Liver (tissue), 9 donors: Measurements from ENCODE around the gene OSER1. TPM values are rescaled to one million over a fixed set of nuclear protein-coding genes. Genes with fewer than 3 reads are reported as not detected.

Experiments used
- DNase-seq: peaks from one replicate; pipeline ENCODE4 v3.0.0-alpha.2; 2017; ENCODE audit warnings: low spot score
- H3K27ac ChIP-seq, 2 donors: one replicate each; pipeline ENCODE4 v1.7.0; 2013; ENCODE audit warnings: inconsistent platforms in 2 of 2, low read length in 2 of 2, control low read depth in 1 of 2, low read depth in 1 of 2, mild to moderate bottlenecking in 1 of 2
- H3K27me3 ChIP-seq, 4 donors: one replicate each; pipeline versions ENCODE4 v1.6.1 to v1.7.0; 2013; ENCODE audit warnings: low read length in 3 of 4, inconsistent platforms in 1 of 4, mild to moderate bottlenecking in 1 of 4, moderate library complexity in 1 of 4; ENCODE audit not compliant: control insufficient read depth in 4 of 4, insufficient read depth in 4 of 4
- H3K36me3 ChIP-seq, 4 donors: one replicate each; pipeline versions ENCODE4 v1.6.1 to v1.7.0; 2013; ENCODE audit warnings: low read length in 3 of 4, mild to moderate bottlenecking in 3 of 4, low read depth in 1 of 4, moderate library complexity in 1 of 4; ENCODE audit not compliant: control insufficient read depth in 4 of 4, insufficient read depth in 3 of 4
- H3K4me1 ChIP-seq, 4 donors: one replicate each; pipeline versions ENCODE4 v1.6.1 to v1.7.0; 2013; ENCODE audit warnings: low read length in 3 of 4, mild to moderate bottlenecking in 3 of 4, moderate library complexity in 1 of 4; ENCODE audit not compliant: control insufficient read depth in 4 of 4, insufficient read depth in 4 of 4
- H3K4me3 ChIP-seq, 3 donors: one replicate each; pipeline versions ENCODE4 v1.6.1 to v1.7.0; 2013; ENCODE audit warnings: low read length in 3 of 3, control low read depth in 1 of 3, low read depth in 1 of 3, mild to moderate bottlenecking in 1 of 3
- H3K9ac ChIP-seq, 2 donors: one replicate each; pipeline ENCODE4 v1.7.0; 2013; ENCODE audit warnings: low read length in 2 of 2, mild to moderate bottlenecking in 2 of 2, moderate library complexity in 2 of 2, control low read depth in 1 of 2, low read depth in 1 of 2
- H3K9me3 ChIP-seq, 4 donors: one replicate each; pipeline versions ENCODE4 v1.6.1 to v1.7.0; 2013; ENCODE audit warnings: low read length in 3 of 4; ENCODE audit not compliant: control insufficient read depth in 4 of 4
- ATF3 ChIP-seq: IDR thresholded peaks from 2 replicates; pipeline ENCODE4 v1.6.1; 2016; ENCODE audit warnings: antibody characterized with exemption
- CTCF ChIP-seq: fragments of 150-350 bp; IDR thresholded peaks from 2 replicates; pipeline ENCODE4 v1.5.1; 2017; ENCODE audit warnings: improper control_type of control experiment, low read depth, low read length; ENCODE audit not compliant: missing input control
- EGR1 ChIP-seq, 2 donors: IDR thresholded peaks; 2 replicates each; pipeline ENCODE4 v1.6.1; 2016 to 2018; ENCODE audit warnings: antibody characterized with exemption in 2 of 2, low read depth in 2 of 2
- FOXA1 ChIP-seq: IDR thresholded peaks from 2 replicates; pipeline ENCODE4 v1.6.1; 2016; ENCODE audit warnings: antibody characterized with exemption
- FOXA2 ChIP-seq: IDR thresholded peaks from 2 replicates; pipeline ENCODE4 v1.6.1; 2016; ENCODE audit warnings: antibody characterized with exemption
- GABPA ChIP-seq, 2 donors: IDR thresholded peaks in 1 of 2; conservative IDR thresholded peaks in 1 of 2; 2 replicates each; pipeline ENCODE4 v1.6.1; 2016; ENCODE audit warnings: antibody characterized with exemption in 2 of 2, mild to moderate bottlenecking in 1 of 2, moderate library complexity in 1 of 2
- HNF4A ChIP-seq, 2 donors: conservative IDR thresholded peaks; 2 replicates each; pipeline ENCODE4 v1.6.1; 2016; ENCODE audit warnings: antibody characterized with exemption in 2 of 2, mild to moderate bottlenecking in 2 of 2
- HNF4G ChIP-seq: IDR thresholded peaks from 2 replicates; pipeline ENCODE4 v1.6.1; 2016; ENCODE audit warnings: antibody characterized with exemption
- JUND ChIP-seq, 2 donors: IDR thresholded peaks; 2 replicates each; pipeline ENCODE4 v1.6.1; 2016; ENCODE audit warnings: antibody characterized with exemption in 2 of 2
- NR2F2 ChIP-seq: IDR thresholded peaks from 2 replicates; pipeline ENCODE4 v1.6.1; 2016; ENCODE audit warnings: antibody characterized with exemption
- REST ChIP-seq: IDR thresholded peaks from 2 replicates; pipeline ENCODE4 v1.6.1; 2016; ENCODE audit warnings: antibody characterized with exemption, mild to moderate bottlenecking
- RXRA ChIP-seq, 2 donors: IDR thresholded peaks; 2 replicates each; pipeline ENCODE4 v1.6.1; 2017 to 2018; ENCODE audit warnings: antibody characterized with exemption in 2 of 2, mild to moderate bottlenecking in 1 of 2
- TAF1 ChIP-seq: conservative IDR thresholded peaks from 2 replicates; pipeline ENCODE4 v1.6.1; 2016; ENCODE audit warnings: antibody characterized with exemption, mild to moderate bottlenecking
- YY1 ChIP-seq: IDR thresholded peaks from 2 replicates; pipeline ENCODE4 v1.6.1; 2016; ENCODE audit warnings: antibody characterized with exemption, mild to moderate bottlenecking
- WGBS: extraction: QIAGEN DNeasy Blood & Tissue Kit; methylation state at CpG from one replicate; pipeline ENCODE4 v1.1.7; 2013; 5-methylcytosine and 5-hydroxymethylcytosine counted together
- polyA plus RNA-seq, 2 donors: library from polyadenylated mRNA; stranded (reverse) in 1 of 2; unstranded in 1 of 2; fragments of 200-250 nt in 1 of 2; fragments of >200 nt in 1 of 2; fragmentation: Nextera tagmentation in 1 of 2; extraction: Ambion mirVana in 1 of 2; gene quantifications; one replicate each; pipeline versions ENCODE4 v1.2.1 to v1.2.3, GENCODE V29; 2013 to 2015
- total RNA-seq, 2 donors: library from RNA; depleted of rRNA; stranded (reverse); fragments of >200 nt; gene quantifications; one replicate each; pipeline ENCODE4 v1.2.3, GENCODE V29; 2014
- TF ChIP-seq, protein P1 (sequence below): IDR thresholded peaks from 2 replicates; pipeline ENCODE4 v1.6.1; 2016; ENCODE audit warnings: antibody characterized with exemption
- donor health status: healthy.
- donor health status: healthy.
- donor health status: healthy.
- donor health status: healthy.
- donor health status: healthy.

The OSER1 gene
- total and polyA plus RNA-seq, 4 donors: 12.6 to 20.2 (median 14.6) TPM

- H3K4me1 ChIP-seq: no peaks in the 10 kb centered on the region
- H3K4me3 ChIP-seq: no peak overlapping the region
- H3K27ac ChIP-seq: no peak overlapping the region
- no peak overlapping the region for H3K9ac ChIP-seq
- no peak for TF ChIP-seq HNF4G
- no peak for TF ChIP-seq EGR1 (IDR thresholded peaks at IDR 0.05; ENCODE audit: low read depth in 2 of 2)
- no peak for TF ChIP-seq YY1
- TF ChIP-seq, protein P1, sequence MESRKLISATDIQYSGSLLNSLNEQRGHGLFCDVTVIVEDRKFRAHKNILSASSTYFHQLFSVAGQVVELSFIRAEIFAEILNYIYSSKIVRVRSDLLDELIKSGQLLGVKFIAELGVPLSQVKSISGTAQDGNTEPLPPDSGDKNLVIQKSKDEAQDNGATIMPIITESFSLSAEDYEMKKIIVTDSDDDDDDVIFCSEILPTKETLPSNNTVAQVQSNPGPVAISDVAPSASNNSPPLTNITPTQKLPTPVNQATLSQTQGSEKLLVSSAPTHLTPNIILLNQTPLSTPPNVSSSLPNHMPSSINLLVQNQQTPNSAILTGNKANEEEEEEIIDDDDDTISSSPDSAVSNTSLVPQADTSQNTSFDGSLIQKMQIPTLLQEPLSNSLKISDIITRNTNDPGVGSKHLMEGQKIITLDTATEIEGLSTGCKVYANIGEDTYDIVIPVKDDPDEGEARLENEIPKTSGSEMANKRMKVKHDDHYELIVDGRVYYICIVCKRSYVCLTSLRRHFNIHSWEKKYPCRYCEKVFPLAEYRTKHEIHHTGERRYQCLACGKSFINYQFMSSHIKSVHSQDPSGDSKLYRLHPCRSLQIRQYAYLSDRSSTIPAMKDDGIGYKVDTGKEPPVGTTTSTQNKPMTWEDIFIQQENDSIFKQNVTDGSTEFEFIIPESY: no peak
- no peak for TF ChIP-seq HNF4A (conservative IDR thresholded peaks at IDR 0.05)
- TF ChIP-seq FOXA1: no peak
- no peak for TF ChIP-seq FOXA2
- no peak for TF ChIP-seq ATF3
- TF ChIP-seq REST: no peak
- no peak for TF ChIP-seq RXRA (IDR thresholded peaks at IDR 0.05)
- no peak for TF ChIP-seq JUND (IDR thresholded peaks at IDR 0.05)
- no peak for TF ChIP-seq CTCF
- no peaks in the 10 kb centered on the region for H3K36me3 ChIP-seq
- no peak for DNase-seq
- H3K9me3 ChIP-seq: no peaks in the 10 kb centered on the region
- H3K27me3 ChIP-seq: no peaks in the 10 kb centered on the region
- 95% methylated on average over 1 of the region's 1 CpG for WGBS
Measured at GRCh38 chr20:44255942-44256341, 45.4 kb upstream of the OSER1 start.

GRCh38 chr20:44254073-44254472 is 43.5 kb upstream of the OSER1 start:
- no peaks in the 10 kb centered on the region for H3K9me3 ChIP-seq
- H3K4me3 ChIP-seq: no peak overlapping the region
- H3K4me1 ChIP-seq: no peaks in the 10 kb centered on the region
- no peak overlapping the region for H3K27ac ChIP-seq
- TF ChIP-seq HNF4A (conservative IDR thresholded peaks at IDR 0.05): no peak
- no peak for TF ChIP-seq HNF4G
- no peak for TF ChIP-seq JUND (IDR thresholded peaks at IDR 0.05)
- TF ChIP-seq GABPA (IDR thresholded peaks at IDR 0.05 in 1 of 2, conservative IDR thresholded peaks at IDR 0.05 in 1 of 2): no peak
- TF ChIP-seq TAF1: no peak
- no peak for TF ChIP-seq CTCF
- no peak for TF ChIP-seq RXRA (IDR thresholded peaks at IDR 0.05)
- no peak for TF ChIP-seq NR2F2
- no peak overlapping the region for H3K9ac ChIP-seq
- no peaks in the 10 kb centered on the region for H3K27me3 ChIP-seq
- no peaks in the 10 kb centered on the region for H3K36me3 ChIP-seq
- WGBS: 91% methylated on average over 8 of the region's 8 CpGs
- DNase-seq: no peak
